HL-60 (cell line): Measurements from ENCODE around the gene TM4SF18.
"Not testable (repeated sequence)": the region's sequence is repeated elsewhere in the genome, so short reads cannot be mapped to it uniquely, and the experiment has no call there.

ENCODE experiments used
- GABPA ChIP-seq: IDR thresholded peaks from 2 replicates; pipeline ENCODE4 v1.6.1; 2012; ENCODE audit warnings: low read depth
- POLR2AphosphoS5 ChIP-seq: IDR thresholded peaks from 2 replicates; pipeline ENCODE4 v1.6.1; 2012; ENCODE audit warnings: low read depth
- SPI1 ChIP-seq: IDR thresholded peaks from 2 replicates; pipeline ENCODE4 v1.6.1; 2012; ENCODE audit warnings: low read depth, mild to moderate bottlenecking, borderline replicate concordance
- TF ChIP-seq, protein P1 (sequence below): IDR thresholded peaks from one replicate; pipeline ENCODE4 v1.5.1; 2011; ENCODE audit warnings: low read length, control low read depth, inconsistent platforms; ENCODE audit not compliant: insufficient read depth
- TF ChIP-seq, protein P2 (sequence below): IDR thresholded peaks from 2 replicates; pipeline ENCODE4 v1.6.1; 2012; ENCODE audit warnings: low read depth; ENCODE audit not compliant: insufficient replicate concordance

DNA sequence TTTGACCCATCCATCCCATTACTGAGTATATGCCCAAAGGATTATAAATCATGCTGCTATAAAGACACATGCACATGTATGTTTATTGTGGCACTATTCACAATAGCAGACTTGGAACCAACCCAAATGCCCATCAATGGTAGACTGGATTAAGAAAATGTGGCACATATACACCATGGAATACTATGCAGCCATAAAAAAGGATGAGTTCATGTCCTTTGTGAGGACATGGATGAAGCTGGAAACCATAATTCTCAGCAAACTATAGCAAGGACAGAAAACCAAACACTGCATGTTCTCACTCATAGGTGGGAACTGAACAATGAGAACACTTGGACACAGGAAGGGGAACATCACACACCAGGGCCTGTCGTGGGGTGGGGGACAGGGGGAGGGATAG, 4.0 kb upstream of the TM4SF18 start:
- TF ChIP-seq, protein P1, sequence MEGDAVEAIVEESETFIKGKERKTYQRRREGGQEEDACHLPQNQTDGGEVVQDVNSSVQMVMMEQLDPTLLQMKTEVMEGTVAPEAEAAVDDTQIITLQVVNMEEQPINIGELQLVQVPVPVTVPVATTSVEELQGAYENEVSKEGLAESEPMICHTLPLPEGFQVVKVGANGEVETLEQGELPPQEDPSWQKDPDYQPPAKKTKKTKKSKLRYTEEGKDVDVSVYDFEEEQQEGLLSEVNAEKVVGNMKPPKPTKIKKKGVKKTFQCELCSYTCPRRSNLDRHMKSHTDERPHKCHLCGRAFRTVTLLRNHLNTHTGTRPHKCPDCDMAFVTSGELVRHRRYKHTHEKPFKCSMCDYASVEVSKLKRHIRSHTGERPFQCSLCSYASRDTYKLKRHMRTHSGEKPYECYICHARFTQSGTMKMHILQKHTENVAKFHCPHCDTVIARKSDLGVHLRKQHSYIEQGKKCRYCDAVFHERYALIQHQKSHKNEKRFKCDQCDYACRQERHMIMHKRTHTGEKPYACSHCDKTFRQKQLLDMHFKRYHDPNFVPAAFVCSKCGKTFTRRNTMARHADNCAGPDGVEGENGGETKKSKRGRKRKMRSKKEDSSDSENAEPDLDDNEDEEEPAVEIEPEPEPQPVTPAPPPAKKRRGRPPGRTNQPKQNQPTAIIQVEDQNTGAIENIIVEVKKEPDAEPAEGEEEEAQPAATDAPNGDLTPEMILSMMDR: not testable (repeated sequence)
- TF ChIP-seq, protein P2, sequence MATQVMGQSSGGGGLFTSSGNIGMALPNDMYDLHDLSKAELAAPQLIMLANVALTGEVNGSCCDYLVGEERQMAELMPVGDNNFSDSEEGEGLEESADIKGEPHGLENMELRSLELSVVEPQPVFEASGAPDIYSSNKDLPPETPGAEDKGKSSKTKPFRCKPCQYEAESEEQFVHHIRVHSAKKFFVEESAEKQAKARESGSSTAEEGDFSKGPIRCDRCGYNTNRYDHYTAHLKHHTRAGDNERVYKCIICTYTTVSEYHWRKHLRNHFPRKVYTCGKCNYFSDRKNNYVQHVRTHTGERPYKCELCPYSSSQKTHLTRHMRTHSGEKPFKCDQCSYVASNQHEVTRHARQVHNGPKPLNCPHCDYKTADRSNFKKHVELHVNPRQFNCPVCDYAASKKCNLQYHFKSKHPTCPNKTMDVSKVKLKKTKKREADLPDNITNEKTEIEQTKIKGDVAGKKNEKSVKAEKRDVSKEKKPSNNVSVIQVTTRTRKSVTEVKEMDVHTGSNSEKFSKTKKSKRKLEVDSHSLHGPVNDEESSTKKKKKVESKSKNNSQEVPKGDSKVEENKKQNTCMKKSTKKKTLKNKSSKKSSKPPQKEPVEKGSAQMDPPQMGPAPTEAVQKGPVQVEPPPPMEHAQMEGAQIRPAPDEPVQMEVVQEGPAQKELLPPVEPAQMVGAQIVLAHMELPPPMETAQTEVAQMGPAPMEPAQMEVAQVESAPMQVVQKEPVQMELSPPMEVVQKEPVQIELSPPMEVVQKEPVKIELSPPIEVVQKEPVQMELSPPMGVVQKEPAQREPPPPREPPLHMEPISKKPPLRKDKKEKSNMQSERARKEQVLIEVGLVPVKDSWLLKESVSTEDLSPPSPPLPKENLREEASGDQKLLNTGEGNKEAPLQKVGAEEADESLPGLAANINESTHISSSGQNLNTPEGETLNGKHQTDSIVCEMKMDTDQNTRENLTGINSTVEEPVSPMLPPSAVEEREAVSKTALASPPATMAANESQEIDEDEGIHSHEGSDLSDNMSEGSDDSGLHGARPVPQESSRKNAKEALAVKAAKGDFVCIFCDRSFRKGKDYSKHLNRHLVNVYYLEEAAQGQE: not testable (repeated sequence)
- TF ChIP-seq POLR2AphosphoS5, GABPA, SPI1: not testable (repeated sequence)
